Fibroblast of upper back skin (primary cell): Measurements from ENCODE around the gene UFD1.

Experiments used
- DNase-seq: peaks from one replicate; pipeline ENCODE4 v3.0.0-alpha.2; 2013

The UFD1 gene

DNA sequence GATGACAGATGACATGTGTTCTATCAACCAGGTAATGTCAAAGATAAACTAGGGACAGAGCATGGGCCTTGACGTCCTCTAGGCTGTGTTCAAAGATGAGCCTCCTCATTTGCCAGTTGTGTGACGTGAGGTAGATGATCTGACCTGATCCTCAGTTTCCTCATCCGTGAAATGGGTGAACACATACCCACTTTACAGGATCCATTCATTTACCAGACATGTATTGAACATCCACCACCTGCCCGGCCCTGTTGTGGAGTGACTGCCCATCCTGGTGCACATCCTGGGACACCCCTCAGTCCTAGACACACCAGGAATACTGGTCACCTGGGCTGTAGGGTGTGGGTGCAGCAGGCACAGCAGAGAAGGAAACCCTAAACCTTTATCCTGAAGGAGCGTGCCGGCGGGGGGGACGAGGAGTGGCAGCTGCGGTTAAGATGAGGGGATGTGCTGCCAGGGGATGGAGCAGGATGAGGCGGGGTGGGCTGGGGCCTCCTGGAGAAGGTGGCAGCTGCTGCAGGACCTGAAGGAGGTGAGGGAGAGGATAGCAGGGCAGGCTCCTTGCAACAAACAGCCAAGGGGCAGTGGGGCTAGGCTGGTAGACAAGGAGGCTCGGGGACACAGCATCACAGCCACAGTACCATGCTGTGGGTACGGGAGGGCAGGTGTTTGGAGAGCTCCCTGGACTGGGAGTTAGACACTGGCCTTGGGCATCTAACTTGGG is 36.8 kb upstream of the UFD1 start:
- no peak for DNase-seq

DNA sequence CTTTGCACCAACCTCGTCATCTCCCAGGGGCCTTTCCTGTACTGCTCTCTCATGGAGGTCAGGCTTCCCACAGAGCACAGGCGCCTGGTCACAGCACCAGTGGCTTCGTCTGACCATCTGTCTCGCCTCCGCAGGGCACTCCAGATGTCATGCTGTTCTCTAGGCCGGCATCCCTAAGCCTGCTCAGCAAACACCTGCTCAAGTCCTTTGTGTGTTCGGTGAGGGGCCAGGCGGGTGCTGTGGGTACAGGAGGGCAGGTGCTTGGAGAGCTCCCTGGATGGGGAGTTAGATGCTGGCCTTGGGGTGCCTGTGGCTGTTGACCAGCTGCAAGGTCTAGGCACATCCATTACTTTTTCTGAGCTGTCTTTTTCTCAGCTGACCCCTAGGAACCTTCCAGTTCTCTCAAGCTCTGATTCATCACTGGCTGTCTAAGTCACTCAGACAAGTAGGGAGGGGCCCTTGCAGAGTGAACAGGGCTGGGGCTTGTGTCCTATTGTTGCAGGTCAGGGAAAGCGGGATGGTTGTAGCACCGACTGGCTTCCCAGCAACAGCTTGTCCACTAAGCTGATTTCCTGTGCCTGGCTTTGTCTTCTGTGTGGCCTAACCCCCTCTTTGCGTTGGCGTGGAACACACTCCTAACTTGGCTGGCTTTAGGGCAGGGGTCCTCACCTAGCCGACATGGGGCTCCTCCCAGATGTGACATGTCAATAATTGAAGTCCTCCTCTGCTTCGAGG is 36.0 kb upstream of the UFD1 start:
- DNase-seq = no peak

DNA sequence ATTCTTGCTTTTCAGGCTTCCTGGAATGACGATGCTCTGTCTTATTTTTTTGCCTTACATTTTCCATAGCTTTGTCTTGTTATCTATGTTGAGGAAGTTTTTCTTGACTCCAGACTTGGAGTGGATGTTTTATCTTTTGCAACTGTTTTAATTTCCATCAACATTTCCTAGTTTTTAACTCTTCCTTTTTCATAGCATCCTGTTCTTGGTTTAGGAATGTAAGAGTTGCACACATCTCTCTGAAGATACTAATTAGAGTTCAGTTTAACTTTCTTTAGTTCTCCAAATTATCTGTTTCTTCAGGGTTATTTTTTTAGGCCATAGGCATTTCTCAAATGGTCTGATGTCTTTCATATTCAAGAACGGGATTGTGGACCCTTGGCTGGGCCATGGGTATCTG is 34.8 kb upstream of the UFD1 start:
- DNase-seq = no peak

DNA sequence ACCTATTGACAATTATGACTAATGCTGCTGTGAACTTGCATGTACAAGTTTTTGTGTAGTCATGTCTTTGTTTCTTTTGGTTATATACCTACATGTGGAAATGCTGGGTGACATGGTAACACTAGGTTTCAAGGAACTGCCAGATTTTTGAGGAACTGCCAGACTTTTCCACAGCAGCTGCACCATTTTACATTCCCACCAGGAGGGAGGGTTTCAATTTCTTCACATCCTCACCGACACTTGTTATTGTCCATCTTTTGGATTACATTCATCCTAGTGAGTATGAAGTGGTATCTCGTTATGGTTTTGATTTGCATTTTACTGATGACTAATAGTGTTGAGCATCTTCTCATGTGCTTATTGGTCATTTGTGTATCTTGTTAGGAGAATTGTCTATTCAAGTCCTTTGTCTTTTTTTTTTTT is 31.9 kb upstream of the UFD1 start:
- no peak for DNase-seq

- no peak for DNase-seq
These were observed 30.9 kb upstream of the UFD1 start for GRCh38 chr22:19509923-19510322.

DNA sequence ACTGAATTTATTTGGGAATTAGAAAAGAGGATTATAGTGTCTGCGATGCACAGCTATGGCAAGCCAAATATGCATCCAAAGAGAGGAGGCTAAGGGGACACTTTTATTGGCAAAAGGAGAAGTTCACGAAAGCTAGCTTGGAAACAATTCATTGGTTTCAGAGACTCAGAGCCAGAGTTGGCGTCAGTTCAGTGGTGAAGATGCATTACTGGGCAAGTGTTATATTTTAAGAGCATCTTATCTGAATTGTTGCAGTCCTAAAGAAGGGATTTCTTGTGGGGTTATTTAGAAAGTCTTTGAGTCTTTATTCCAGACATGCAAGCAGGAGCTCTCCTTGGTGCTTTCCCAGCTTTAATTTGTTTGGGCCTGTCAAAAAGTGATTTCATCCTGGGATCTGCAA is 30.2 kb upstream of the UFD1 start:
- no peak for DNase-seq

- DNase-seq = no peak
These were observed 29.2 kb upstream of the UFD1 start for GRCh38 chr22:19508024-19508776.

DNA sequence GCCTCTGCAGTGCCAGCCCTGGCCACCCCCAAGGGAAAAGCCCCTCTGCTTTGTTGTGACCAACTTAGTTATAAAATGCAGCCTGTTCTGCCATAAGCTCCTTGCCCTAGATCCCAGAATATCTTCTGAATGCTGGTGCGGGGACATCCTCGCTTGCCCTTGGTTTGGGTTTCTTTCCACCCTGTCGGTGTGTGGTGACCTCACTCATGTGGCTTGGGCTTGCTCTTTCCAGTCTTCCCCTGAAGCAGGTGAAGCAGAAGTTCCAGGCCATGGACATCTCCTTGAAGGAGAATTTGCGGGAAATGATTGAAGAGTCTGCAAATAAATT is 28.5 kb upstream of the UFD1 start:
- DNase-seq = no peak

DNA sequence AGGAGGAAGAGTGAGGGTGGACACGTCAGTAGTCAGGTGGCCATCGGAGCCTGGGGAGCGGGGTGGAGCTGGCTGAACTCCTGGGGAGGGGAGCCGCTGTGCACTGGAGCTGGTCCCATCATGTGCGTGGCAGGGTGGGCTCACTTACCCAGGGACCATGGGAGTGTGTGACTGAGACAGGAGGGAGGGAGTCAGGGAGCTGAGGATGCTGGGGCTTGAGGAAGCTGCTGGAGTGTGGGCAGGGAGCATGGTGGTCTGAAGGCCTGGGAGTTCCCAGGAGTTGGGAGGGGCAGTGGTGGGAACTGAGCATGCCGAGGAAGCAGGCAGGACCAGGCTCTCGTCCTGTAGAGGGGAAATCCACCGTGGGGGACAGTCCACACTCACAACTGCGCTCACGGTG is 27.2 kb upstream of the UFD1 start:
- DNase-seq = no peak

GRCh38 chr22:19505735-19506126 is 26.7 kb upstream of the UFD1 start:
- no peak for DNase-seq

DNA sequence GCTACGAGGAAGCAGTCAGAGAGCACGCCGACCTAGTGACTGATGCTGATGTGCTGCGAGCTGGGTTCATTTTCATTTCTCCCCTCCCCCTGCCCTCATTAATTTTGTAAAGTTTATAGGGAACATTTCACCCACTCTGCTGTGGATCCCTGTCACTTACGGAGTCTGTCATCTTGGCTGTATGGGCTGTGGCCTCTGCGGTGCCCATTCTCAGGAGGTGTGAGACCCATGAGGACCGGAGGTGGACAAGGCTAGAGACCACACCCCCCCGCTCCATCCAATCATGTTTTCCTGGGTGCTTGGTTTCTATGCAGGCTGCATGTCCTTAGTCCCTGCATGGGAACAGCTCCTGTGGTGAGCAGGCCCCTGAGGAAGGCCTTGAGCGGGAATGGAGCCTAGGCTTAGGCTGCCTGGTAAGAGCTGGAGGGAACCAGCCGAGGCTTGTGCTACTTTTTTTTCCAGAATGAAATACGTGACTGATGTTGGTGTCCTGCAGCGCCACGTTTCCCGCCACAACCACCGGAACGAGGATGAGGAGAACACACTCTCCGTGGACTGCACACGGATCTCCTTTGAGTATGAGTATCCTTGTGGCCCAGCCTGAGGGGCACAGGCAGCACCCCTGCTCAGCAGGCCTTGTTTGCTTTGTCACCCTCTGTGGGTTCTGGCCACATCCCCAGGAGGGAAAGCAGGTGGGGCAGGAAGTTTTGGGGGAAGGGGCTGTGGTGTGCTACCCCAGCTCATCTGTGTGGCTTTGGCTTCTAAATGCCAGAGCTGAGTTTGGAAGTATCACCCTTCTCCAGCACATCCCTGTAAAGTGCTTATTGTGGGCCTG is 26.1 kb upstream of the UFD1 start:
- no peak for DNase-seq

DNA sequence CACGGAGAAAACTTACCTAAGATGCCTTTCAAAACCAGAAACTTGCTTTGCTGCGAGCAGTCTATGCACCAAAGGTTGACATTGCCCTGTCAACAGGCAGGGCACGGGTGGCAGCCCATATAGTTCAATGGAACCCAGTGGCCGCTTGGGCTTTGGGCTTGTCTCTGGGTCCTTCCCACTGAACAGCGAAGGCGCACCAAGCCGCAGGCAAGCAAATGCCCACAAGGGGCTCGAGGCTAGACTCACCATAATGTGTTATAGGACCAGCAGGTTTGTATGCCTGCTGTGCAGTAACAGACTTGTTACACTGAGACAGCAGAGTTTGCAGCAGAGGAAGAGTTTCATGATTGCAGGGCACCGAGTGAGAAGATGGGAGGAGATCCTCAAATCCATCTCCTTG is 24.9 kb upstream of the UFD1 start:
- no peak for DNase-seq

GRCh38 chr22:19503367-19503766 is 24.4 kb upstream of the UFD1 start:
- no peak for DNase-seq

DNA sequence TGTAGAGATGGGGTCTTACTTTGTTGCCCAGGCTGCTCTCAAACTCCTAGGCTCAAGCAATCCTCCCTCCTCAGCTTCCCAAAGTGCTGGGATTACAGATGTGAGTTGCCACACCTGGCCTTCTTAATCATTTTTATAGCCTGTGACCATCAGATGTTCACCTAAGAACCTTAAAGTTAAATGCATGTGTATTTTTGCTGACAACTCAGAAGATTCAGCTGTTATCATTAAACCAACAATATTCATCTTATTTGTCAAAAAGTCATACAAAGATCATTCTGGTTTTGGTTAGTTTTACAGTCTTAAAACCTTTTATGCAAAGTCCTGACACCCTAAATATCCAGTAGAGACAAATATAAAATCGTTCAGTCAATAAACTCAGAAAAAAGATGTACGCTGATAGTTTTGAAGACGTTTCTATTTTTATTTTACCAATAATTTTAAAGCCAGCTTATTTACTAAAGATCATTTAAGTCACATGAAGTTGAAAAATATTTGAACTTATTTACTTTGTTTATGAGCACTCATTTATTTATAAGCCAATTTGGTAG is 23.0 kb upstream of the UFD1 start:
- no peak for DNase-seq

DNA sequence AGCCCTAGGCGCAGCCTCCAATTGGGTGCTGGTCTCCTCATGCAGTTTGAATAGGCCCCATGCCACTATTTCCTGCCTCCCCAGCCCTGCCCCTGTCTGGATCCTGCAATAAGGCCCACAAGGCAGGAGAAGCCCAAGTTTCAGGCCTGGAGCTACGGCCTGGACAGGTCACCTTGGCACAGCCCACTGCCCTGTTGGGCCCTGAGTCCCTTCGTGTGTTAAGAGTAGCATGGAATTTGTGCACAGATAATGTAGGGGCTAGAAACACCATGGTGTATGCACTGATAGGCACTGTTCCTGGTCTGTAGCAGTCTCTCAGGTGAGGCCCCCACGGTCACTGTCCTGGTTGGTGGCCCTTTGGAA is 20.9 kb upstream of the UFD1 start:
- no peak for DNase-seq

DNA sequence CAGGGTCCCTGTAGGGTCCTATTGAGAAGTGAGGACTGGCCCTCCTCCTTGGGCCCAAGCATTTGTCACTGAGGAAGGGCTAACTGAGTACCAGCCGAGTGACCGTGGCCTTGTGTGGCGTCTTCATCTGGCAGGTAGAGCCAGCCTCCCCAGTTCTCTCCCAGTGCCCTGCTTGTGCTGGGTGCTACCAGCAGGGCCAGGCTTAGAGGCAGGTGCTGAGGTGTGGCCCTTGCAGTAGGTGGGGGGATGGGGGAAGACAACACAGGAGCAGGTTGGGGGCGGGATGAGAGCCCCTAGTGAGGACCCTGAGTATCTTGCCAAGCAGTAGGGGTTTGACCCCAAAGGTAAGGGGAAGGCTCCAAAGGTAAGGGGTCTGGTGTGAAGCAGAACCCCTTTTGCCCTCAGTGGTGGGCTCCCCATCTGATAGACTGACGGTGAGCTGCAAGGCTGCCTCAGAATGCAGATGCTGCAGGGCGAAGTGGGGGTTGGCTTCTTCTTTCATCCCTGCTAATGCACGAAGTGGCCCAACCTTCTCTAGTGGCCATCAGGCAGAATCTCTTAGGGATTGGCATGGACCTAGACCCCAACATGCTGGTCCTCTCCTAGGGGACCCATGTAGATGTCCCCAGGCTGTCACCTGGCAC is 20.4 kb upstream of the UFD1 start:
- no peak for DNase-seq

DNA sequence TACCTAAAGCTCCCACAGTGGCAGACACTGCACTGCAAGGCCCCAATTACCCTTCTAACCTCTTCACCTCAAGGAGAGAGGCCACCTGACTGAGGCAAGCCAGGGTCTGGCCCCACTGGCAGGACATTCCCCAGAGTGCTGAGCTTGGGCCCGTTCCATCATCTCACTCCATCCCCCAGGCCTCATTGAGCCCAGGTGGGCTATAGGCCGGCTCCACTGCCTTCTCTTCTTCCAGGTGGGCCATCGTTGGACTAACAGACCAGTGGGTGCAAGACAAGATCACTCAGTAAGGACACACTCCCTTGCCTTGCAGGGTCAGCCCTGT is 19.8 kb upstream of the UFD1 start:
- no peak for DNase-seq

DNA sequence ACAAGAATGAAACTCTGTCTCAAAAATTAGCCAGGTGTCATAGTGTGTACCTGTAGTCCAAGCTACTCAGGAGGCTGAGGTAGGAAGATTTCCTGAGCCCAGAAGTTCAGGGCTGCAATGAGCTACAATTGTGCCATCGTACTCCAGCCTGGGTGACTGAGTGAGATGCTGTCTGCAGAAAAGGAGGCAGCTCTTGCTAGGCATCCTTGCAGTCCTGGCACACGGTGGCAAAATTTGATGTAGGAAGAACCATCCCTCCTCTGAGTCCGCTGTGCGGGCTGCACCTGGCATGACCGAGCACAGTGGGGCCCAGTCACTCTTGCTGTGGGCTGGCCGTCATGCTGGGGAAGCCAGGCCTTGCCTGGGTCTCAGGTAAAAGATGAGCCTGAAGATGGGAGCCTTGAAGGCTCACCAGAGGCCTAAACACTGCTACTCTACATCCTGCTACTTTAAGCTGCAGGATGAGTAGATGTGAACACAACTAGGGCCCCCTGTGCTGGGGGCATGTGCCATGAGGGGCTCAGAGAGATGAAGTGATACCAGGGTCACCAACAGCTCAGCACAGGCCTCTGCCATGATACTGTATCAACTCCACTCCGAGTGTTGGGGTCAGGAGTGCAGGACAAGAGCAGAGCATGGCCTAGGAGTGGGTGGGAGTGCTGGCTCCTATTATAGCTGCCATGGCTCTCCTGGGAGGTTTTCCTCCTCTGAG is 19.3 kb upstream of the UFD1 start:
- DNase-seq = no peak

DNA sequence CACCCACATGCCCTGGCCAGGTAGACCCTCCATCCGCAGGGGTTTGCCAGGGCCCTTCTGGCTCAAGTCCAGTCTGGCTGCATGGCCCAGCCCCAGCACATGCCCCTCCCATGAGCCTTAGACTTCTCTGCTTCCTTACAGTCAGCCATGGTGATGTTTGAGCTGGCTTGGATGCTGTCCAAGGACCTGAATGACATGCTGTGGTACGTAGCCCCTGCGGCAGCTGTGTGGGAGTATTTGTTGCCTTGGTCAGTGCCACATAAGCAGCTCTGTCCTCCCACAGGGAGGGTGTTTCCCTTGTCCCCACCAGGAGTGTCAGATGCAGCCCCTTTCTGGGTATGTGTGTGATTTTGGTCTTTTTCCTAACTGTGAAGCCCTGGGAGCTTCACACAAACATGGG is 18.3 kb upstream of the UFD1 start:
- peak; percentile 28 for DNase-seq

DNA sequence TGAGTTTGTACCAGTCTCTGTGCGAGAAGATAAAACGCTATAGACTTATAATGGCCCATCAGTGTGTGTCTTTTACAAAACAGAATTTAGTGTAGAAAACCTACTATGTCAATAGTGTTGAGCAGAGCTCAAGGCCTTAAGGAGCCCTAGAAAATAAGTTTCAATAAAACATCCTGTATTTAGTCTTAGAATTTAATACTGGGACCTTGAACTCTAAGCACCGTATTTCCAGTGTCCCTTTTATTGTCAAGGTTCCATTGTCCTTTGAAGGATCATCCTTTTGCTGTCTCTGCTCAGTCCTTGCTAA is 17.3 kb upstream of the UFD1 start:
- no peak for DNase-seq

GRCh38 chr22:19495562-19496323 is 16.8 kb upstream of the UFD1 start:
- DNase-seq = peak; percentile 28
